SK-N-SH (cell line): Measurements from ENCODE around the gene TFB2M. TPM values are rescaled to one million over a fixed set of nuclear protein-coding genes. Genes with fewer than 3 reads are reported as not detected.

ENCODE experiments used
- CTCF ChIA-PET: fragments of 300-600, 350-600 bp; formaldehyde crosslinking; extraction: SDS; loops from one replicate; lab custom pipeline; 2021; lab: Yijun Ruan, JAX
- POLR2A ChIA-PET: fragments of 350-600 bp; sonication (Branson Sonifier 250); formaldehyde crosslinking; extraction: SDS; loops from one replicate; lab custom pipeline; 2020; ENCODE audit warnings: antibody characterized with exemption, inconsistent platforms; lab: Yijun Ruan, JAX
- DNase-seq: peaks from one replicate; pipeline ENCODE4 v3.0.0; 2012
- H2AFZ ChIP-seq: fragments of 200-600 bp; sonication (generic); 2 replicates; pipeline ENCODE4 v1.8.1; 2016; ENCODE audit warnings: antibody characterized with exemption, mild to moderate bottlenecking, low read depth
- H3F3A ChIP-seq: fragments of 200-600 bp; sonication (generic); replicated peaks from 2 replicates; pipeline ENCODE3; 2016; ENCODE audit warnings: antibody characterized with exemption, mild to moderate bottlenecking; ENCODE audit not compliant: insufficient read depth
- H3K27ac ChIP-seq, 2 experiments: fragments of 200-500 bp in 1 of 2; fragments of 200-600 bp in 1 of 2; sonication (Bioruptor generic) in 1 of 2; sonication (generic), shearing (Covaris generic) in 1 of 2; 2 replicates each; pipeline versions ENCODE4 v1.5.1 to v1.6.1; 2014 to 2016; ENCODE audit warnings: low read depth in 2 of 2, inconsistent platforms in 1 of 2, low read length in 1 of 2, mild to moderate bottlenecking in 1 of 2, mixed read lengths in 1 of 2
- H3K27me3 ChIP-seq: fragments of 200-600 bp; sonication (generic), shearing (Covaris generic); 2 replicates; pipeline ENCODE4 v1.6.1; 2016; ENCODE audit warnings: mixed run types; ENCODE audit not compliant: insufficient read depth
- H3K36me3 ChIP-seq, 2 experiments: fragments of 200-500 bp in 1 of 2; fragments of 200-600 bp in 1 of 2; sonication (Bioruptor generic) in 1 of 2; sonication (generic) in 1 of 2; replicated peaks in 1 of 2; 2 replicates each; pipeline versions ENCODE3 to v1.5.1; 2014 to 2016; ENCODE audit warnings: low read length in 1 of 2, mild to moderate bottlenecking in 1 of 2; ENCODE audit not compliant: insufficient read depth in 2 of 2, control insufficient read depth in 1 of 2
- H3K4me1 ChIP-seq, 2 experiments: fragments of 200-500 bp in 1 of 2; fragments of 200-600 bp in 1 of 2; sonication (Bioruptor generic) in 1 of 2; sonication (generic), shearing (Covaris generic) in 1 of 2; 2 replicates each; pipeline versions ENCODE4 v1.5.1 to v1.6.1; 2014 to 2016; ENCODE audit warnings: low read depth in 1 of 2, low read length in 1 of 2, mixed run types in 1 of 2; ENCODE audit not compliant: insufficient read depth in 2 of 2, control insufficient read depth in 1 of 2
- H3K4me2 ChIP-seq: fragments of 200-600 bp; sonication (generic), shearing (Covaris generic); 2 replicates; pipeline ENCODE4 v1.6.1; 2017; ENCODE audit warnings: mixed run types
- H3K4me3 ChIP-seq, 2 experiments: fragments of 200-500 bp in 1 of 2; fragments of 200-600 bp in 1 of 2; sonication (Bioruptor generic) in 1 of 2; sonication (generic), shearing (Covaris generic) in 1 of 2; 2 replicates each; pipeline versions ENCODE4 v1.5.1 to v1.8.1; 2014 to 2016; ENCODE audit warnings: low read depth in 2 of 2, inconsistent platforms in 1 of 2, low read length in 1 of 2, mild to moderate bottlenecking in 1 of 2, mixed read lengths in 1 of 2, moderate library complexity in 1 of 2
- H3K79me2 ChIP-seq: fragments of 200-600 bp; sonication (generic); 2 replicates; pipeline ENCODE4 v1.8.1; 2017; ENCODE audit warnings: mild to moderate bottlenecking; ENCODE audit not compliant: insufficient read depth
- H3K9ac ChIP-seq: fragments of 200-600 bp; sonication (generic); 2 replicates; pipeline ENCODE4 v1.6.1; 2017; ENCODE audit warnings: mixed run types
- H3K9me2 ChIP-seq: fragments of 200-600 bp; sonication (generic); 2 replicates; pipeline ENCODE4 v1.6.1; 2017; ENCODE audit warnings: mixed run types
- H3K9me3 ChIP-seq: fragments of 200-600 bp; sonication (generic); 2 replicates; pipeline ENCODE4 v1.6.1; 2017; ENCODE audit warnings: mixed run types, mild to moderate bottlenecking, moderate library complexity
- H4K20me1 ChIP-seq: fragments of 200-600 bp; sonication (generic); 2 replicates; pipeline ENCODE4 v1.6.1; 2017; ENCODE audit warnings: mild to moderate bottlenecking, mixed run types; ENCODE audit not compliant: insufficient read depth
- EP300 ChIP-seq, 2 experiments: IDR thresholded peaks; 2 replicates each; pipeline versions ENCODE4 v1.4.0 to v1.6.1; 2012; ENCODE audit warnings: borderline replicate concordance in 1 of 2, low read depth in 1 of 2, low read length in 1 of 2
- FOSL2 ChIP-seq: IDR thresholded peaks from 2 replicates; pipeline ENCODE4 v1.4.0; 2012; ENCODE audit warnings: low read depth, mild to moderate bottlenecking, moderate library complexity, borderline replicate concordance
- FOXM1 ChIP-seq: IDR thresholded peaks from 2 replicates; pipeline ENCODE4 v1.4.0; 2012; ENCODE audit warnings: low read depth, mild to moderate bottlenecking
- GABPA ChIP-seq: IDR thresholded peaks from 2 replicates; pipeline ENCODE4 v1.4.0; 2012; ENCODE audit warnings: low read depth, mild to moderate bottlenecking
- MAX ChIP-seq: IDR thresholded peaks from 2 replicates; pipeline ENCODE4 v1.4.0; 2012; ENCODE audit warnings: low read depth
- MEF2A ChIP-seq: IDR thresholded peaks from 2 replicates; pipeline ENCODE4 v1.4.0; 2012; ENCODE audit warnings: low read depth, borderline replicate concordance
- MXI1 ChIP-seq: IDR thresholded peaks from 2 replicates; pipeline ENCODE4 v1.6.1; 2012; ENCODE audit warnings: mild to moderate bottlenecking, low read depth, low read length, improper control_type of control experiment
- NRF1 ChIP-seq: IDR thresholded peaks from 2 replicates; pipeline ENCODE4 v1.6.1; 2012; ENCODE audit warnings: low read depth, mild to moderate bottlenecking, low read length
- PBX3 ChIP-seq: IDR thresholded peaks from 2 replicates; pipeline ENCODE4; 2012
- POLR2AphosphoS5 ChIP-seq: IDR thresholded peaks from 2 replicates; pipeline ENCODE4 v1.6.1; 2012; ENCODE audit warnings: low read depth, low read length
- RCOR1 ChIP-seq: fragments of 150-350 bp; IDR thresholded peaks from 2 replicates; pipeline ENCODE4 v1.6.1; 2017; ENCODE audit warnings: antibody characterized with exemption, low read length
- REST ChIP-seq: IDR thresholded peaks from 2 replicates; pipeline ENCODE4 v1.6.1; 2012; ENCODE audit warnings: mild to moderate bottlenecking, low read depth, low read length, moderate library complexity
- RXRA ChIP-seq: IDR thresholded peaks from 2 replicates; pipeline ENCODE4 v1.4.0; 2012; ENCODE audit warnings: low read depth, mild to moderate bottlenecking, borderline replicate concordance
- TAF1 ChIP-seq: IDR thresholded peaks from 2 replicates; pipeline ENCODE4 v1.6.1; 2012; ENCODE audit warnings: low read depth, mild to moderate bottlenecking, low read length, moderate library complexity, borderline replicate concordance
- USF1 ChIP-seq: IDR thresholded peaks from 2 replicates; pipeline ENCODE4 v1.4.0; 2012; ENCODE audit warnings: low read depth, borderline replicate concordance
- USF2 ChIP-seq: fragments of 150-350 bp; IDR thresholded peaks from 2 replicates; pipeline ENCODE4 v1.6.1; 2017; ENCODE audit warnings: antibody characterized with exemption, low read length, low read depth, borderline replicate concordance
- ZBTB33 ChIP-seq: IDR thresholded peaks from 2 replicates; pipeline ENCODE4 v1.4.0; 2012; ENCODE audit warnings: low read depth, borderline replicate concordance
- WGBS: methylation state at CpG from one replicate; pipeline ENCODE4 v1.1.6; 2017; ENCODE audit warnings: low lambda C conversion rate; 5-methylcytosine and 5-hydroxymethylcytosine counted together
- polyA plus RNA-seq, 3 experiments: library from polyadenylated mRNA; depleted of rRNA; stranded (reverse); fragments of >200 nt; gene quantifications; 2 replicates each; pipeline ENCODE4 v1.2.3, GENCODE V29; 2012

Gene TFB2M
- polyA plus RNA-seq, 1 of the 3 experiments (the other 2 are of a cell fraction): 17.3 TPM

- TF ChIP-seq MAX (no peak), RCOR1 (no peak), GABPA (no peak), NRF1 (no peak), PBX3 (peak; percentile 63), POLR2AphosphoS5 (no peak), USF2 (no peak), MXI1 (no peak), USF1 (no peak), FOSL2 (peak; percentile 34; the same call in 1 of the 2 replicates), REST (no peak)
These were observed 43.6 kb upstream of the TFB2M start (continued) for GRCh38 chr1:246609632-246610031.

- H3K27ac ChIP-seq: peak overlapping the region; percentile 66 to 86; a peak in 3 of 4 replicates
- no peaks in the 10 kb centered on the region for H3K9me2 ChIP-seq
- H3K4me1 ChIP-seq: peaks cover 11 to 25% of the 10 kb centered on the region in 2 experiments; a peak in 3 of 4 replicates
- ChIA-PET CTCF (interaction anchor here (1.0 to 1.3 kb wide), 2 partner anchors 9 to 15 kb away, joined by 3 read pairs; no protein-coding TSS in a partner anchor), POLR2A (no interaction called here)
- H3K9me3 ChIP-seq: no peaks in the 10 kb centered on the region
- peak overlapping the region; percentile 51; the same call in 1 of the 2 replicates for H3K9ac ChIP-seq
- WGBS: 34% methylated on average over 17 of the region's 18 CpGs
- no peak overlapping the region for H3K4me3 ChIP-seq
- H3K4me2 ChIP-seq: peak overlapping the region; percentile 35
- H3K27me3 ChIP-seq: no peaks in the 10 kb centered on the region
- H3K79me2 ChIP-seq: peaks cover 80% of the 10 kb centered on the region
- DNase-seq: peak; percentile 42
- H3K36me3 ChIP-seq: no peaks in the 10 kb centered on the region
- peaks cover 14% of the 10 kb centered on the region for H3F3A ChIP-seq
- no peak overlapping the region for H2AFZ ChIP-seq
- H4K20me1 ChIP-seq: no peaks in the 10 kb centered on the region
- TF ChIP-seq ZBTB33 (peak; percentile 44; the same call in 1 of the 2 replicates), PBX3 (peak; percentile 48), EP300 (IDR thresholded peaks at IDR 0.05; ENCODE audit: borderline replicate concordance in 1 of 2, low read depth in 1 of 2, low read length in 1 of 2) (peak in 1 of 2 experiments; percentile 77; a peak in 1 of 4 replicates), TAF1 (no peak), GABPA (no peak), MEF2A (peak; percentile 69; the same call in 1 of the 2 replicates), FOXM1 (no peak), POLR2AphosphoS5 (peak; percentile 14; the same call in 1 of the 2 replicates), RXRA (peak; percentile 81; the same call in 1 of the 2 replicates)
These were observed 42.7 kb upstream of the TFB2M start for GRCh38 chr1:246608616-246609376.
